Cerebellar nuclear complex (tissue), 1 donor: Measurements from ENCODE around the gene MYO16.
"Not testable (repeated sequence)": the region's sequence is repeated elsewhere in the genome, so short reads cannot be mapped to it uniquely, and the experiment has no call there.

ENCODE experiments used
- DNase-seq, 2 experiments: peaks; one replicate each; lab custom pipeline; 2025; lab: John Stamatoyannopoulos, UW

MYO16 gene

GRCh38 chr13:108895220-108895704 lies 265.9 kb downstream of the MYO16 start:
- DNase-seq, result no peak

- DNase-seq, result no peak
Measured at GRCh38 chr13:108897955-108898354, 268.5 kb downstream of the MYO16 start.

DNA sequence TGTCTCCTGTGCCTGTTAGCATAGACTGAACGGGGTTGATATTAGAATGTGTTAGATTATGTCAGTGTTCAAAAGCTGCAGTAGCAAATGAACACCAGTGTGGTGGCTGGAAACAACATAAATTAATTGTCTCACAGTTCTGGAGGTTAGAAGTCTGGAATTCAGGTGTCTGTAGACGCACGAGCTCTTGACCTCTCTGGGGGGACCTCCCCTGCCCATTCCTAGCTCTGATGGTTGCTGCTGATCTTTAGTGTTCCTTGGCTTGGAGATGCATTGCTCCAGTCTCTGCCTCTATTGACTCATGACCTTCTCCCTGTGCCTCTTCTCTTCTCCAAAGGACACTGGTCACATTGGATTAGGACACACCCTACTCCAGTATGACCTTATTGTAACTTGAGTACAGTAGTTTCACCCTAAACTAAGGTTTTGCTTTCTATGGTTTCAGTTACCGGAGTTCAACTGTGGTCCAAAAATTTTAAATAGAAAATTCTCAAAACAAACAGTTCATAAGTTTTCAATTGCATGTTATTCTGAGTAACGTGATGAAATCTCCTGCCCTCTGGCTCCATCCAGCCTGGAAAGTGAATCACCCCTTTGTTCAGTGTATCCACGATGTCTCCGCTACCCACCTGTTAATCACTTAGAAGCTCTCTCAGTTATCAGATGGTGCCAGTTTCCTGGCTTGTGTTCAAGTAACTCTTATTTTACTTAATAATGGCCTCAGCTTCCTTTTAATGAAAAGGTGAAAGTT lies 273.2 kb downstream of the MYO16 start:
- no peak for DNase-seq

DNA sequence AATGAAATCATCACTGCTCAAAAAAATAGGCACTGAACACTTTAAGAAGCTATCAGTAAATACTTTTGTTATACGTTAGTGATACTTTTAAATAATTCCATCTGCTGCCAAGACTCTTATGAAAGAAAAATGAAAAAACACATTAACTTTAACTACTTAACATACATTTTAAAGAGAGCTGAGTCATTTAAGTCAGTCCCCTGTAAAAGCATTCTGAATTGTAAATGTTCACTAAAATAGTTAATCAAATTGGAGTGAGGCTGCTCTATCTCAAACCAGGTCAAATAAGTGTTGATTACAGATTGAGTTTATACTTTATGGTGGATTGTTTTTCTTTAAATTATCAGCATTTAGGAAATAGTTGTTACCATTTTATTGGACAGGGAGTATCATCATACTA lies 274.2 kb downstream of the MYO16 start:
- DNase-seq, result no peak

GRCh38 chr13:108911807-108912206 lies 282.4 kb downstream of the MYO16 start:
- no peak for DNase-seq

DNA sequence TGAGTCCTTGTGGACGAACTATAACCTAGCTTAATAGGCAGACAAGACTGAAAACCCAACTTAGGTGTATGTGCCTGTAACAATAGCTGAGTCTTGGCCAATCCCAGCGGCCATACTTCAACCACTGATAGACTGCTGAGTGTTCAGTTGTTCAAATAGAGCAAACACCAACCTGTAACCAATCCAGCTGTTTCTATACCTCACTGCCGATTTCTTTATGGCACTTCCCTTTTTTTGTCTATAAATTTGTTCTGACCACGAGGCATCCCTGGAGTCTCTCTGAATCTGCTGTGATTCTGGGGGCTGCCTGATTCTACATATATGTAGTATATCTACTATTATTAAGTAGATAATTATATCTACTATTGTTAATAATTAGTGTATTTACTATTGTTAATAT lies 284.3 kb downstream of the MYO16 start:
- DNase-seq, result not testable (repeated sequence)

- no peak for DNase-seq
Measured at GRCh38 chr13:108915095-108915633, 285.8 kb downstream of the MYO16 start.

DNA sequence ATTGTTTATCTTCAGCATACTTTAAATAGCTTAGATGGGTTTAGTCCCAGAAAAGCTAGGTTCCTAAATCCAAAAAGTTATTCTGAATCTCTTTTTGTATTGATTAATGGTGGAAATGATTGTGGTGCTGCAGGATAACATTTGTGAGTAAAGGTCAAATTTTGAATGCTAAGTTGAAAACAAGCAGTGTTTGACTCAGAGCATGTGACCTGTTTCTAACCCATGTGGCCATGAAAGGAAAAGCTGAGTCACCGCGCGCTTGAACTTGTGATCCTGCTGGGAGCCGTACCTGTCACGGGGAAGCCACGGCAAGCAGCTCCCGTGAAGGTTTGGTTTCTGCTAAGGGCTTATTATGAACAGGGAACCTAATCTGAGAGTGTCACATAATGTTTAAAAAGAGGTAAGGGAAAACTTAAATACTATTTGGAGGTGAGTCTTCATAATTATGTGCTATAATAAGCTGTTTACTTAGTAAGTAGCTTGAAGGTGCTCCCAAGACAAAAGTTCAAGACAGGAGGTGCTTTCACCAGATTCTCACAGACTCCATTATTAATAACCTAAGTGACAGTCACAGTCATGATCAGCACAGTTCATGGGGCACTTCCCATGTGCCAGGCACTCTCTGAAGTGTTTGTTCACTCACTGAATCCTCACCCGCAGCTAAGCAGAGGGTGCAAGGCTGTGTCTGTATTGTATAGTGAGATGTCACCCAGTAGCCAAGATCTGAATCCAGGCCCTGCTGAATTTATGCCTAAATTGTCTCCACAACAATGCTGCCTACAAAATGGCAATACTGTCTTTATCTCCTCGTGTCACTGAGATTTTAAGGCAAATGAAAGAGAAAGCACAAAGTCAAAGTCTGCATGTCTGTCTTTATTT lies 286.5 kb downstream of the MYO16 start:
- DNase-seq, result no peak

GRCh38 chr13:108917581-108917980 lies 288.2 kb downstream of the MYO16 start:
- DNase-seq, result no peak

DNA sequence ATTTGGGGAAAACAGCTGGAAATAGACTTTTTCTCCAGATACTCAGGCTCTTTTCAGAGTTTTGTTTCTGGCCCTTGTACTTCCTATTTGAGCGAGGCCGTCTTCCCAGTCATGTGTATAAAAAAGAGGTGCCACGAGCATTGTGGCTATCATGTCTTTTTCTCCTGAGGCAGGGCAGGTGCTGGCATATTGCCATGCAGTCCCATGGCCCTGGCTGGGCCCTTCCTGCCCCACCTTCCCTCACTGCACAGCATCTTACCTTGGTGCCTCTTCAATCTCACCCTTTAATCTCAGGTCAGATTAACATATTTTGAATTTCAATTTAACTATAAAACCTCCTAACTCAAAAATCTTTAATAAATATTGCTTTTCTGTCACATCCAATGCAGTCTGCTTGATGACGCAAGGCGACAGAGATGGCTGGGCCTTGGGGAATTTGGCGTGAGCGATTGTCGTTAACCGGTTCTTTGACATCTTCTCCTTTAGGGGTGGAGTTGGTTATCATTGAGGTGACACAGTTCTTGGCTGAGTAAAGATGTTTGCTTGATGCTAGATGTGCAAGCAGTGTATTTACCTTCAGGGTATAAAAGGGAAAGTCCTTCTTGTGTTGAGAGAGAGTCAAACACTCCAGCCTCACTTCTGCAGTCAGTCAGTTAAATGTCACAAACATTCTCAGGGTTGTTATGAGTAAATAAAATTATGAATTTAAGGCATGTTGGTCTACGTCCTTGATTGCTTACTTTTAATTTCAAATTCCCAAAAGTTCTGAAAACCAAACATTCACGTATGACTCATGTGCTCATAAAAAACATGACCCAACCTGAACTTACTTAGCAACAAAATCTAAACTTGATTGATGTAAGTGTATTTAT lies 289.9 kb downstream of the MYO16 start:
- DNase-seq, result no peak

GRCh38 chr13:108920137-108920536 lies 290.7 kb downstream of the MYO16 start:
- no peak for DNase-seq

GRCh38 chr13:108921238-108921637 lies 291.8 kb downstream of the MYO16 start:
- no peak for DNase-seq

DNA sequence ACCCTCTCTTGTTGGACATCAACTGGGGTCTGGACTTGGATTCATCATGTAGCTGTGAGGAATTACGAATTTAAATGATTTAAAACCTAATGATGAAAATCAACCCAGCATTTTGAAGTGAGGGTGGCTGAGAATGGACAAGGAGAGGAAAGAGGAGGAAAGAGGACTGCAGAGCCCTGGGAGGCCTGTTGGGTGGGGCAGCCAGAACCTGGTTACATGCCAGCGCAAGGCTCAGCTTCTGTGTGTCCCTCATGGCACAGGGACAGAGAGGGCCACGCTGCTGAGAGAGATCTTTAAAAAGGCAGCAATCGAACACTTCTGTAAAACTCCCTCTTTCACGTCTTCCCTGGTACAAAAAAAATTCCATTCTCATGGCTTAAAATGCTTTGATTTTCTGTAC lies 292.7 kb downstream of the MYO16 start:
- DNase-seq, result no peak

DNA sequence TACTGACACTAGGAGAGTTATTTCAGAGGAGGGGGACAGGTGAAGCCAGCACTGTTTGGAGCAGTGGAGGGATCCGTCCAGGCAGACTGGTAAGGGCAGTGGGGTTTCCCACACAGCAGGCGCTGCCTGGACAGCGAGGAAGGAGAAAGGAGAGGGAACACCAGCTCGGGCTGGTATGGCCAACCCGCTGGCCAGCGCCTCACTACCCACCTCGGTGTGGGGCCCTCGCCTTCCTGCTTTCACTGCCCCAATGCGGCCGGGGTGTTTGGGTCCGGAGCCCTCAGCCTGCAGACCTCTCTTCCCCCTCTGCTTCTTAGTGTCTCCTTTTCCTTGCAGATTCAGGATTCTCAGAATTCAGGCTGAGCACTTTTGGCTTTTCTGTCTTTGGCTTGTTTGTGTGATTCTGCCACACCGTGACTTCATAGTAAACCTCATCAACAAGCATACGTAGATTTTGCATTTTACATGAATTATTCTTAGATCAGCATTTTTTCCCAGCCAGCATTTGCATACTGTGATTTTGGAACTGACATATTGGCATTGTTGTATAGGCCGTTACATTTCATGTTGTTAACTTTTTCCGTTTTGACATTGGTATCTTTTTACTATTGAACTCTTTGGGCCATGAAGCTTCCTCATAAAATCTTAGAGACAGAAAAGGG lies 294.1 kb downstream of the MYO16 start:
- no peak for DNase-seq

DNA sequence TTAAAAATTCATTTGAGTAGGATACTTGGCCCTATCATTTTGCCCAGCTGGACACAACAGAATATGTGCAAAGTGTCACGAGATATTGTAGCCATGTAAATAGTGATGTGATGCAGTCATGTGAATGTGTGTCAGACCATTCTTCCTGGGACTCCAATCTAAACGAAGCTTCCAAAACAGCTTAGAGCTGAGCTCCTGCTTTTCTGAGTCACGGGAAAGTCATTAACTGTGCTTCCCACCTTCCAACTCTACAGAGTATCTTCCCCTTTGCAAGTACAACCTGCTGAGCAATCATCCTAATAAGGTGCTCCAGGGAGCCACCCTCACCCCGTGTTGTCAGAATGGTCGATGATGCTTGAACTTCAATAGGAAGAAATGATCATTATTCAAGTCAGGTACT lies 294.7 kb downstream of the MYO16 start:
- DNase-seq, result no peak

- DNase-seq, result no peak
Measured at GRCh38 chr13:108924541-108924940, 295.1 kb downstream of the MYO16 start.

DNA sequence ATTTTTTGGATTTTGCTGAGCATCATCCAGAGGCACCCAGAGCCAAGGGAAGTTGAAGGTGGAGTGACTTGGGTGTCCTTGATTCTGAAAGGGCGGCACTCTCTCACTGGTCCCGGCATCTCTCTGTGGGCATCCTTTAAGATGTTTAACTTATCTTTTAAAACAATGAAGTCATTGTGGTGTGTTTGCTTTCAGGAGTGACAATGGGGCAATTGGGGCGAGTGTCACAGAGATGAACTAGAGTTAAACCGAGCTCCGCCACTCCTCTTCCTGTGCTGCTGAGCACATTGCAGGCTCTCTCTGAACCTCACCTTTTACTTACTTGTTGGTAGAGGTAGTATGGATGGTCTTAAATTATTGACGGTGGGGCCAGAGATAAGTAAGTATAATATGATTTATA lies 295.7 kb downstream of the MYO16 start:
- no peak for DNase-seq

- no peak for DNase-seq
Measured at GRCh38 chr13:108926862-108927261, 297.5 kb downstream of the MYO16 start.

- no peak for DNase-seq
Measured at GRCh38 chr13:108927615-108928014, 298.2 kb downstream of the MYO16 start.

DNA sequence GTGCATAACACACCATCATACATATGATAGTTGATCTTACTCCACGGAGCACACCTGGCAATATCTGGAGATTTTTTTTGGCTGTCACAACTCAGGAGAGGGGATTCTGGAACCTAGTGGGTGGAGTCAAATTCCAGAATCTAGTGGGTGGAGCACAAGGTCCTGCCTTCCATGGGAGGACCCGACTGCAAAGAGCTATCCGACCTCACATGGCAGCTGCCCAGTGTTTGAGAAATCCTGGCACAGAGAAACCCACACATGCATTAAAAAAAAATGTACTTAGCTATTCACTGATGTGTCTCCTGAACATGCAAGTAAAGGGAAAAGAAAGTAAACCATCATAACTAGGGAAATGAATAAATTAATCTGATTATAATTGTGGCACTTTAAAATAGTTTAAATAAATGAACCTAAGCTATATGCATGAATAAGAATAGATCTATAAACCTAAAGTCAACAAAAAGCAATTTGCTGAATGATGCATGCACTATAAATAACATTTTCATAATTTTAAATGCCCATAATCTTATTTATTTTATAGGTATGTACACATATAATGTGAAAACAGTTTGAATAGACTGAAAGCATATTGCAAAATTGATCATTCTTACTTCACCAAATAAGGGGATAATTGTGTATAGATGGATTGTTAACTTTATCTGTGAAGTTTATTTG lies 300.3 kb downstream of the MYO16 start:
- DNase-seq, result no peak

GRCh38 chr13:108932196-108932595 lies 302.8 kb downstream of the MYO16 start:
- no peak for DNase-seq
